ENCODE results near the gene ARHGEF26.

Gene ARHGEF26

DNA sequence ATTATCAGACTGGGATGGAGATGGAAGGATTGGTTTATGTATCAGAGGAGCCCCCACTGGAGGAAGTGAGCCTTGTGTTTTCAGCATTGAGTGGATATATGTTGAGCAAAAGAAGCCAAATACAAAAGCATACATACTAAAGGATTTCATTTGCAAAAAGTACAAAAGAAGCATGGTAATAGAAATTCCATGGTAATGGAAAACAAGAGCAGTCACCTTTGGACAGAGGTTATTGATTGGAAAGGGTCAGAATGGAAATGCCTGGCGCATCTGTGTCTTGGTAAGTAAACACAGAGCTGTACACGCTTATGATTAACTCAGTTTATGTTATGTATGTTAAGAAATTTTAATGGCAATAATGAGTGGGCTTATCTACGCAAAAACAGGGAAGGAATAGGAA is 130.4 kb downstream of the ARHGEF26 start:
- in situ Hi-C loops (cut with HindIII; ENCODE audit: low pct_ligation_motif_present, low sequenced_read_pairs) = no loop called here

DNA sequence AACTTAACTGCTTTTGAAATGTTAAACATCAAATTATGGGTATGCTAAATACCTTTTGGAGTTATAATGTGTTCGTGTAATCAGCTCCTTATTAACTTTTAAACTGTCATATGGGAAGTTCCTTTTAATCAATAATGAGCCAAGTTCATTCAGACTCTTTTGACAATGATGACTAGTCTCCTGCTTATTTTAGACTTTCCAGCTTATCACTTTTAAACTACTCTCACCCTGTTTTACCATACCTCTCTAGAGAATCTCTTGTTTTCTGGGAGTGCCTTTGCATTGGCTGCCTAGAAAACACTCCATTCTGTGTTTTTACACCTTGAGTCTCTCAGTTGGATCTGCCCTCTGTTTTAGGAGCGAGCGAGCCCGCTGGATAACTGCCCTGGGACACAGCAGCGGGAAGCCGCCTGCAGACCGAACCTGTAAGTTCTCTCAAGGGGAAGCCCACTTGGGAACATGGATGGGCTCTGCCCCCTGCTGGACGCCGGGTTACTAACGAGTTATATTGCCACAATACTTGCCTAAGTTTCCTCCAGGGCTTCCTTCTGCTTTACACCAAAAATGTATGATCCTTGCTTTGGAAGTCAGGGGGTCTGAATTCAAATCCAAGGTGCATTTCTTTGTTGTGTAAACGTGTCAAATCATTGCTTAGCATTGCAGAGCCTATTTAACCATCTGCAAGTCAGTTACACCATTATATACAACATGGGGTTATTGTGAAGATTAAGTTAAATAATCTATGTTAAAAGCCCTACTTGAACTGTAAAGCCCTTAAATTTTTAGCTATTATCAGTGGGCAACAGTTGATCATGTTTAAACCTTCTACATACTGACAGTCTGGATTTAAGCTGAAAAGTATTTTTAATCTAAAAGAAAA is 131.8 kb downstream of the ARHGEF26 start:
- DNase-seq = peak; percentile 85
- peaks cover 8% of the 10 kb centered on the region for H3K36me3 ChIP-seq (replicated peaks)
- in situ Hi-C loops (cut with HindIII; ENCODE audit: low pct_ligation_motif_present, low sequenced_read_pairs) = no loop called here
- no peaks in the 10 kb centered on the region for H3K27me3 ChIP-seq (replicated peaks)
- H3K4me3 ChIP-seq (ENCODE audit: low read depth, low read length) = no peak overlapping the region
- no peak overlapping the region for H3K27ac ChIP-seq
- TF ChIP-seq, protein P1, sequence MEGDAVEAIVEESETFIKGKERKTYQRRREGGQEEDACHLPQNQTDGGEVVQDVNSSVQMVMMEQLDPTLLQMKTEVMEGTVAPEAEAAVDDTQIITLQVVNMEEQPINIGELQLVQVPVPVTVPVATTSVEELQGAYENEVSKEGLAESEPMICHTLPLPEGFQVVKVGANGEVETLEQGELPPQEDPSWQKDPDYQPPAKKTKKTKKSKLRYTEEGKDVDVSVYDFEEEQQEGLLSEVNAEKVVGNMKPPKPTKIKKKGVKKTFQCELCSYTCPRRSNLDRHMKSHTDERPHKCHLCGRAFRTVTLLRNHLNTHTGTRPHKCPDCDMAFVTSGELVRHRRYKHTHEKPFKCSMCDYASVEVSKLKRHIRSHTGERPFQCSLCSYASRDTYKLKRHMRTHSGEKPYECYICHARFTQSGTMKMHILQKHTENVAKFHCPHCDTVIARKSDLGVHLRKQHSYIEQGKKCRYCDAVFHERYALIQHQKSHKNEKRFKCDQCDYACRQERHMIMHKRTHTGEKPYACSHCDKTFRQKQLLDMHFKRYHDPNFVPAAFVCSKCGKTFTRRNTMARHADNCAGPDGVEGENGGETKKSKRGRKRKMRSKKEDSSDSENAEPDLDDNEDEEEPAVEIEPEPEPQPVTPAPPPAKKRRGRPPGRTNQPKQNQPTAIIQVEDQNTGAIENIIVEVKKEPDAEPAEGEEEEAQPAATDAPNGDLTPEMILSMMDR (IDR thresholded peaks at IDR 0.05; ENCODE audit: low read depth, low read length, missing control alignments) = peak; percentile 99

More for the DNA sequence above, 130.4 kb downstream of the ARHGEF26 start:
- no peaks in the 10 kb centered on the region for H3K27me3 ChIP-seq (replicated peaks)
- no peak overlapping the region for H3K4me3 ChIP-seq (ENCODE audit: low read depth, low read length)
- H3K36me3 ChIP-seq (replicated peaks) = peaks cover 5% of the 10 kb centered on the region
- TF ChIP-seq, protein P1 (IDR thresholded peaks at IDR 0.05; ENCODE audit: low read depth, low read length, missing control alignments) = no peak
- H3K27ac ChIP-seq = no peak overlapping the region
- no peak for DNase-seq

DNA sequence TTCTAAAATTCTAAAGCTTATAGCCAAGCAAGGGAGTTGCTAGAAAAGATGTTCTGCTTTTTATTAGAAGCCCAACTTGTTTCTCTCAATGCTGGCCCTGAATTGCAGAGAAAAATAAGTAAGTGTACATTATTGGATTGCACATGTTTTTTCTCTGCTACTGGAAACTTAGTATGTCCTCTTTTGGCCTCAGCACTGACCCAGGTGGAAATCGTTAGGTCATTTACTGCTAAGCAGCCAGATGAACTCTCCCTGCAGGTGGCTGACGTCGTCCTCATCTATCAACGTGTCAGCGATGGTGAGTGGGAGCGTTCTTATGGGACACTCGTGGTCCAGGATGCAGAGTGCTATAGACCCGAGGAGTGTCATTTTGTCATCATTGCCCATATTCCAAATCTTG is 133.3 kb downstream of the ARHGEF26 start:
- DNase-seq = no peak
- no peaks in the 10 kb centered on the region for H3K27me3 ChIP-seq (replicated peaks)
- no peak overlapping the region for H3K4me3 ChIP-seq (ENCODE audit: low read depth, low read length)
- peaks cover 17% of the 10 kb centered on the region for H3K36me3 ChIP-seq (replicated peaks)
- TF ChIP-seq, protein P1 (IDR thresholded peaks at IDR 0.05; ENCODE audit: low read depth, low read length, missing control alignments) = no peak
- in situ Hi-C loops (cut with HindIII; ENCODE audit: low pct_ligation_motif_present, low sequenced_read_pairs) = no loop called here
- no peak overlapping the region for H3K27ac ChIP-seq

DNA sequence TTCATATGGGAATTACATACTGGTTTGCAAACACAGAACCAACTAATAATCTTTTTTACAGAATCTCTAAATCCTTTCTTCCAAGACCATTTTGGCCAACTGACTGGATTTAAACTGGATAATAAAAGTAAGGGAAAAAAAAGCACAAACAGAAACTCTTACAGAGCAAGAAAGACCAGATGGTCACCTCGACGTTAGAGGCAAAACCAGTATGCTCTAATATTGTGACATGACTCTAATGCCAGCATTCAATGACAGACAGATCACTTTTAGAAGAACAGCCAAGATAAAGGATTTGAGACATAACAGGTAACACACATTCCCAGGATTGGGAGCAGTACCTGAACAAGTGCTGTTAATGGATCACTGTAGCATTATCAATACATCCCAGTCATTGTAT is 152.2 kb downstream of the ARHGEF26 start:
- in situ Hi-C loops (cut with HindIII; ENCODE audit: low pct_ligation_motif_present, low sequenced_read_pairs) = no loop called here

DNA sequence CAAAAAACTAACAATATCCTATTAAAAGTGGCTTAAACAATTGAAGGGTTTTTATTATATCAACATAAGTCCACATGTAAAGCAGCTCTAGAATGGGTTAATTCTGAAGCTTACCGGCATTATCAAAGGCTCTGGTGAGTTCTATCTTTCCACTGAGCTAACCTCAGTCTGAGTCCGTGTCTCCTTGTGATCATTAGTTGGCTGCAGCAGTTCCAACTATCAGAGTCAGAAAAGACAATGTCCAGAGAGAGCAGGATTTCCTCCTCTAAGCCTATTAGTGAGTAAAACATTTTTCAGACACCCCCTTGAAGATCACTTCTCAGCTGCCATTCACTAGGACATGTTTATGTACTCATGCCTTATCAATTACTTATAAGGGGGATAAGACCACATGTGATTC is 153.2 kb downstream of the ARHGEF26 start:
- TF ChIP-seq, protein P1 (IDR thresholded peaks at IDR 0.05; ENCODE audit: low read depth, low read length, missing control alignments) = no peak
- in situ Hi-C loops (cut with HindIII; ENCODE audit: low pct_ligation_motif_present, low sequenced_read_pairs) = no loop called here
- Histone ChIP-seq H3K27ac (no peak overlapping the region), H3K4me3 (ENCODE audit: low read depth, low read length) (no peak overlapping the region), H3K36me3 (replicated peaks) (peaks cover 34% of the 10 kb centered on the region), H3K27me3 (replicated peaks) (no peaks in the 10 kb centered on the region)
- DNase-seq = no peak

More for the DNA sequence above, 152.2 kb downstream of the ARHGEF26 start:
- no peaks in the 10 kb centered on the region for H3K27me3 ChIP-seq (replicated peaks)
- no peak overlapping the region for H3K27ac ChIP-seq
- no peak overlapping the region for H3K4me3 ChIP-seq (ENCODE audit: low read depth, low read length)
- TF ChIP-seq, protein P1 (IDR thresholded peaks at IDR 0.05; ENCODE audit: low read depth, low read length, missing control alignments) = no peak
- H3K36me3 ChIP-seq (replicated peaks) = peaks cover 34% of the 10 kb centered on the region
- DNase-seq = no peak

All from brain microvascular endothelial cell (primary cell).